Measurements from ENCODE around the gene RPS5.
"Not testable (repeated sequence)": the region's sequence is repeated elsewhere in the genome, so short reads cannot be mapped to it uniquely, and the experiment has no call there.

Gene RPS5

GRCh38 chr19:58399903-58400302, 12.8 kb downstream of the RPS5 start:
- peaks cover 6% of the 10 kb centered on the region for H3K36me3 ChIP-seq
- TF ChIP-seq CTCF (IDR thresholded peaks at IDR 0.05; ENCODE audit: low read depth, low read length) = no peak
- H3K27me3 ChIP-seq (ENCODE audit: insufficient read depth, low read depth, severe bottlenecking) = no peaks in the 10 kb centered on the region
- no peak for DNase-seq
- H3K27ac ChIP-seq = no peak overlapping the region
- no peaks in the 10 kb centered on the region for H3K9me3 ChIP-seq (ENCODE audit: severe bottlenecking)
- H3K4me3 ChIP-seq (ENCODE audit: low read depth, low read length) = no peak overlapping the region

GRCh38 chr19:58400316-58400915, 13.3 kb downstream of the RPS5 start:
- Histone ChIP-seq H3K36me3 (peaks cover under 1% of the 10 kb centered on the region), H3K27me3 (ENCODE audit: insufficient read depth, low read depth, severe bottlenecking) (no peaks in the 10 kb centered on the region), H3K9me3 (ENCODE audit: severe bottlenecking) (no peaks in the 10 kb centered on the region), H3K4me3 (ENCODE audit: low read depth, low read length) (peak overlapping the region; percentile 80), H3K27ac (peak overlapping the region; percentile 44)
- no peak for DNase-seq
- no peak for TF ChIP-seq CTCF (IDR thresholded peaks at IDR 0.05; ENCODE audit: low read depth, low read length)

- TF ChIP-seq CTCF (IDR thresholded peaks at IDR 0.05; ENCODE audit: low read depth, low read length) = 0 out of 2 replicates have a peak, but pooled peaks have one; percentile 6
- no peaks in the 10 kb centered on the region for H3K9me3 ChIP-seq (ENCODE audit: severe bottlenecking)
- peak; percentile 99 for DNase-seq
- H3K36me3 ChIP-seq = no peaks in the 10 kb centered on the region
- H3K4me3 ChIP-seq (ENCODE audit: low read depth, low read length) = peak overlapping the region; percentile 80
- H3K27me3 ChIP-seq (ENCODE audit: insufficient read depth, low read depth, severe bottlenecking) = no peaks in the 10 kb centered on the region
- H3K27ac ChIP-seq = peak overlapping the region; percentile 83
Measured at GRCh38 chr19:58400916-58401839, 14.1 kb downstream of the RPS5 start.

GRCh38 chr19:58401840-58402421, 14.9 kb downstream of the RPS5 start:
- H3K27ac ChIP-seq = peak overlapping the region; percentile 83
- H3K4me3 ChIP-seq (ENCODE audit: low read depth, low read length) = peak overlapping the region; percentile 80
- no peaks in the 10 kb centered on the region for H3K27me3 ChIP-seq (ENCODE audit: insufficient read depth, low read depth, severe bottlenecking)
- no peaks in the 10 kb centered on the region for H3K9me3 ChIP-seq (ENCODE audit: severe bottlenecking)
- DNase-seq = no peak
- no peaks in the 10 kb centered on the region for H3K36me3 ChIP-seq
- no peak for TF ChIP-seq CTCF (IDR thresholded peaks at IDR 0.05; ENCODE audit: low read depth, low read length)

GRCh38 chr19:58403920-58404478, 16.9 kb downstream of the RPS5 start:
- H3K4me3 ChIP-seq (ENCODE audit: low read depth, low read length); DNase-seq; H3K27me3 ChIP-seq (ENCODE audit: insufficient read depth, low read depth, severe bottlenecking); H3K36me3 ChIP-seq; H3K9me3 ChIP-seq (ENCODE audit: severe bottlenecking): not testable (repeated sequence)
- peak overlapping the region; percentile 56 for H3K27ac ChIP-seq
